ENCODE data around the gene TANGO6.
"Not testable (repeated sequence)": the region's sequence is repeated elsewhere in the genome, so short reads cannot be mapped to it uniquely, and the experiment has no call there.

Gene TANGO6

DNA sequence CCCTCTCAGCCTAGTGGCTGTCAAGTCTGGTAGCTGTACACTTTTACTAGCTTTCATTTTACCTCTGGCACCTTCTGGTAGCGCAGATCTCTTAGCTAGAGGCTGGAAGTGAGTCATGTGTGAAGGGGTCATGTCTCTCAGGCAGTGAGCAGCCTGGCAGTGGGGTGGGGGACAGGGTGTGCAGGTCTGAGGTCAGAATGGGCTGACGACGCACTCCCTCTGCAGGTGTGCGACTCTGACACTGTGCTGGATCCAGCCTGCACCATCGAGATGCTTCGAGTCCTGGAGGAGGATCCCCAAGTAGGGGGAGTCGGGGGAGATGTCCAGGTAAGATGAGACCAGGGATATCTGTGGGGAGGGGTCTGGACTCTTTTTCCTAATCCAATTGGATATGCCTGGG, 269.9 kb downstream of the TANGO6 start:
- CTCF ChIA-PET, result interaction anchor here (1.0 to 5.4 kb wide), 11 partner anchors 8 to 585 kb away, joined by 3 to 53 read pairs (median 4); partner anchors contain the start of gene HAS3
- H3K4me1 Mint-ChIP-seq, result peaks cover under 1% of the 10 kb centered on the region
- peaks cover 13% of the 10 kb centered on the region for H3K27me3 Mint-ChIP-seq
- DNase-seq, result no peak
- no peak overlapping the region for H3K27ac Mint-ChIP-seq
- no peaks in the 10 kb centered on the region for H3K9me3 Mint-ChIP-seq
- H3K36me3 Mint-ChIP-seq, result peaks cover 14% of the 10 kb centered on the region
- H3K4me3 Mint-ChIP-seq, result no peak overlapping the region

DNA sequence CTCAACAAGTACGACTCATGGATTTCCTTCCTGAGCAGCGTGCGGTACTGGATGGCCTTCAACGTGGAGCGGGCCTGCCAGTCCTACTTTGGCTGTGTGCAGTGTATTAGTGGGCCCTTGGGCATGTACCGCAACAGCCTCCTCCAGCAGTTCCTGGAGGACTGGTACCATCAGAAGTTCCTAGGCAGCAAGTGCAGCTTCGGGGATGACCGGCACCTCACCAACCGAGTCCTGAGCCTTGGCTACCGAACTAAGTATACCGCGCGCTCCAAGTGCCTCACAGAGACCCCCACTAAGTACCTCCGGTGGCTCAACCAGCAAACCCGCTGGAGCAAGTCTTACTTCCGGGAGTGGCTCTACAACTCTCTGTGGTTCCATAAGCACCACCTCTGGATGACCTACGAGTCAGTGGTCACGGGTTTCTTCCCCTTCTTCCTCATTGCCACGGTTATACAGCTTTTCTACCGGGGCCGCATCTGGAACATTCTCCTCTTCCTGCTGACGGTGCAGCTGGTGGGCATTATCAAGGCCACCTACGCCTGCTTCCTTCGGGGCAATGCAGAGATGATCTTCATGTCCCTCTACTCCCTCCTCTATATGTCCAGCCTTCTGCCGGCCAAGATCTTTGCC, 271.1 kb downstream of the TANGO6 start:
- Mint-ChIP-seq H3K4me3 (no peak overlapping the region), H3K27me3 (peaks cover under 1% of the 10 kb centered on the region), H3K27ac (no peak overlapping the region), H3K9me3 (no peaks in the 10 kb centered on the region), H3K36me3 (peaks cover 19% of the 10 kb centered on the region), H3K4me1 (no peaks in the 10 kb centered on the region)
- DNase-seq, result no peak
- CTCF ChIA-PET, result interaction anchor here (0.6 to 5.4 kb wide), 5 partner anchors 9 to 20 kb away, joined by 3 to 53 read pairs (median 3); partner anchors contain the start of gene HAS3

GRCh38 chr16:69114976-69115355, 271.6 kb downstream of the TANGO6 start:
- H3K4me1 Mint-ChIP-seq, result no peaks in the 10 kb centered on the region
- H3K36me3 Mint-ChIP-seq, result peaks cover 20% of the 10 kb centered on the region
- H3K4me3 Mint-ChIP-seq, result no peak overlapping the region
- no peak overlapping the region for H3K27ac Mint-ChIP-seq
- CTCF ChIA-PET, result interaction anchor here (1.3 to 5.4 kb wide), 2 partner anchors 10 to 524 kb away, joined by 4 to 53 read pairs; no protein-coding TSS in a partner anchor
- H3K27me3 Mint-ChIP-seq, result no peaks in the 10 kb centered on the region
- DNase-seq, result no peak
- no peaks in the 10 kb centered on the region for H3K9me3 Mint-ChIP-seq

DNA sequence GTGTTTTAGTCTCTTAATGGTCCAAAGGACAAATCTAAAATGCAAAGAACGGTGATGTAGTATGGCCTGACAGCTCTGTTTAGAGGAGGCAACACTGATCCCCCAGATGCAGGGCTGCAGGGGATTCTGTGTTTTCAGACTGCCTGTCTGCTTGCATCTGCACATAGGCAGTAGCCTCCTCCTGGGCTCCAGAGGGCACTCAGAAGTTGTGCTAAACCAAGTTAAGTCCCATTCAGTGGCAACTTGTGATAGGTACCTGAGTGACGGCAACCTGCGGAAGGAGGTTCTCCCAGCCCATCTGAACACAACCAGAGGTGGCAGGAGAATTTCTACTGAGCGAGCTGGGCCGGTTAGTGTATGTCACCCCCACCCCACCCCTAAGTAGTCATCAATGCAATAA, 272.0 kb downstream of the TANGO6 start:
- Mint-ChIP-seq H3K27me3 (no peaks in the 10 kb centered on the region), H3K27ac (peak overlapping the region; percentile 37), H3K4me3 (no peak overlapping the region), H3K9me3 (no peaks in the 10 kb centered on the region), H3K4me1 (no peaks in the 10 kb centered on the region), H3K36me3 (peaks cover 24% of the 10 kb centered on the region)
- no peak for DNase-seq
- CTCF ChIA-PET, result interaction anchor here (1.3 to 5.4 kb wide), 2 partner anchors 9 to 525 kb away, joined by 4 to 53 read pairs; no protein-coding TSS in a partner anchor

GRCh38 chr16:69115837-69116236, 272.5 kb downstream of the TANGO6 start:
- DNase-seq, result no peak
- peaks cover 24% of the 10 kb centered on the region for H3K36me3 Mint-ChIP-seq
- H3K4me3 Mint-ChIP-seq, result no peak overlapping the region
- CTCF ChIA-PET, result interaction anchor here (0.7 to 5.4 kb wide), 3 partner anchors 9 to 525 kb away, joined by 3 to 53 read pairs (median 4); no protein-coding TSS in a partner anchor
- H3K27ac Mint-ChIP-seq, result peak overlapping the region; percentile 37
- H3K4me1 Mint-ChIP-seq, result no peaks in the 10 kb centered on the region
- H3K27me3 Mint-ChIP-seq, result no peaks in the 10 kb centered on the region
- no peaks in the 10 kb centered on the region for H3K9me3 Mint-ChIP-seq

- DNase-seq, result no peak
- CTCF ChIA-PET, result interaction anchor here (0.7 to 5.4 kb wide), 3 partner anchors 8 to 526 kb away, joined by 3 to 53 read pairs (median 4); no protein-coding TSS in a partner anchor
- Mint-ChIP-seq H3K9me3 (no peaks in the 10 kb centered on the region), H3K4me3 (no peak overlapping the region), H3K27me3 (no peaks in the 10 kb centered on the region), H3K36me3 (peaks cover 28% of the 10 kb centered on the region), H3K27ac (no peak overlapping the region), H3K4me1 (no peaks in the 10 kb centered on the region)
These were observed 273.0 kb downstream of the TANGO6 start for GRCh38 chr16:69116256-69116875.

DNA sequence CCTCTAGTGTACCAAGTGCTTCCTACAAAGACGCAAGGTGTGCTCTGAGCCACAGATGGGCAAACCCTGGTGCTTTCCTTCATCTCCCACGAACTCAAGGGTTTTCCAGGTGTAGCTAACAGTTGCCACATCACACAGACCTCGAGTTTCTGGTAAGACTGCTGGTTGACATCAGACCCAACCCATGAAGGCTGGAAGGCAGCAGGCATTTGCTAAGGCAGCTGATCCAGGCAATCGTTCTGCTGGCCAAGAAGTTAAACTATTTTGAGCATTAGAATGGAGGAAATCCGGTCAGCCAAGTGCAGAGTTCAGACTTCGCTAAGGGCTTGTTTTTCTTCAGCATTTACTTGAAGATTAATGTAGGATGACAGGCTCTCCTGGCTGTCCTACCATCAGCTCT, 273.6 kb downstream of the TANGO6 start:
- Mint-ChIP-seq H3K36me3 (peaks cover 30% of the 10 kb centered on the region), H3K27ac (no peak overlapping the region), H3K4me3 (no peak overlapping the region), H3K4me1 (no peaks in the 10 kb centered on the region), H3K9me3 (no peaks in the 10 kb centered on the region), H3K27me3 (no peaks in the 10 kb centered on the region)
- CTCF ChIA-PET, result no interaction called here
- no peak for DNase-seq

- H3K36me3 Mint-ChIP-seq, result peaks cover 32% of the 10 kb centered on the region
- H3K4me1 Mint-ChIP-seq, result no peaks in the 10 kb centered on the region
- no peaks in the 10 kb centered on the region for H3K27me3 Mint-ChIP-seq
- no peaks in the 10 kb centered on the region for H3K9me3 Mint-ChIP-seq
- CTCF ChIA-PET, result interaction anchor here (1.4 kb wide), 1 partner anchor 13 kb away, joined by 3 read pairs; the partner anchor contains the start of gene HAS3
- no peak overlapping the region for H3K4me3 Mint-ChIP-seq
- no peak for DNase-seq
- H3K27ac Mint-ChIP-seq, result no peak overlapping the region
These were observed 275.1 kb downstream of the TANGO6 start for GRCh38 chr16:69118468-69118867.

GRCh38 chr16:69118994-69119393, 275.7 kb downstream of the TANGO6 start:
- H3K27me3 Mint-ChIP-seq, result no peaks in the 10 kb centered on the region
- no peak overlapping the region for H3K4me3 Mint-ChIP-seq
- no peak for DNase-seq
- H3K9me3 Mint-ChIP-seq, result no peaks in the 10 kb centered on the region
- peaks cover 2% of the 10 kb centered on the region for H3K4me1 Mint-ChIP-seq
- peaks cover 33% of the 10 kb centered on the region for H3K36me3 Mint-ChIP-seq
- no peak overlapping the region for H3K27ac Mint-ChIP-seq
- CTCF ChIA-PET, result interaction anchor here (1.4 kb wide), 1 partner anchor 13 kb away, joined by 3 read pairs; the partner anchor contains the start of gene HAS3

- Mint-ChIP-seq H3K9me3 (no peaks in the 10 kb centered on the region), H3K27ac (no peak overlapping the region)
- CTCF ChIA-PET, result interaction anchor here (1.4 kb wide), 1 partner anchor 14 kb away, joined by 3 read pairs; the partner anchor contains the start of gene HAS3
These were observed 276.2 kb downstream of the TANGO6 start for GRCh38 chr16:69119536-69119935.

DNA sequence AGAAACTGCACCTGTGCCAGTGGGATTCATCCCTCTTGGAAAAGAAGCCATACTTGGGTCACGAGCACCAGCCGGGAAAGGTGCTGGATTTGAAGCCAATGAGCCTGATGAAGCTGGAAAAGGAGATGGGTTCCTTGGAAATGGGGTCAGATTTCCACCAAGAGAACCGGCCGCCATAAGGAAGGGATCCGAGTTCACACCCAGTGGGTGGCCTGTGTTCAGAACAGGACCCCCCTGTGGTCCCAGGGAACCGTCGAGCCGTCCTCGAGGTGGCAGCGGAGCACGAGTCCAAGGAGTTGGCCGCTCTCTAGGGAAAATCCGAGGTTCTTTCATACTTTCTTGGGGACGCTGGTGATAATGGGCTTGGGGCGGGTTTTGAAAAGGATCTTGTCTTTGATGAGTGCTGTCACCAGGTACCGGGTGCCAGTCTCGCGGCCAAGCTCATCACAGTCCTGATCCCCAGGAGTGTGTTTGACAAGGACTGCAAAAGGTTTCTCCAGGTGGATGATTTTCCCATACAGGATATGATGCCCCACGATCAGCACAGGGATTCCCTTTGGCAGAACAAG, 276.8 kb downstream of the TANGO6 start:
- DNase-seq, result no peak
- CTCF ChIA-PET, result no interaction called here
- Mint-ChIP-seq H3K36me3 (peaks cover 31% of the 10 kb centered on the region), H3K9me3 (no peaks in the 10 kb centered on the region), H3K4me3 (no peak overlapping the region), H3K27ac (no peak overlapping the region), H3K4me1 (peaks cover 4% of the 10 kb centered on the region), H3K27me3 (no peaks in the 10 kb centered on the region)

More at GRCh38 chr16:69119536-69119935, 276.2 kb downstream of the TANGO6 start:
- peaks cover 35% of the 10 kb centered on the region for H3K36me3 Mint-ChIP-seq
- no peaks in the 10 kb centered on the region for H3K27me3 Mint-ChIP-seq
- H3K4me1 Mint-ChIP-seq, result peaks cover 4% of the 10 kb centered on the region
- DNase-seq, result no peak
- no peak overlapping the region for H3K4me3 Mint-ChIP-seq

DNA sequence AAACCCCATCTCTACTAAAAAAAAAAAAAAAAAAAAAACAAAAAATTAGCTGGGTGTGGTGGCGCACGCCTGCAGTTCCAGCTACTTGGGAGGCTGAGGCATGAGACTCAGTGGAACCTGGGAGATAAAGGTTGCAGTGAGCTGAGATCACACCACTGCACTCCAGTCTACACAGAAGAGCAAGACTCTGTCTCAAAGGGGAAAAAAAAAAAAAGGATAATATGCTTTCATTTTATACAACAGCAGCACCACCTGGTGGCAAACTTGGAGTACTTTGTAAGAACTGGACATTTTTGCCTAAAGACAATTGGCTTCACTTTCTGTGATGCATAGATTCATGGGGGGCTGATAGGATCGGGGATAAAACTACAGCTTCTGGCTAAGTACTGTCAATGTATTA, 280.6 kb downstream of the TANGO6 start:
- DNase-seq, result peak; percentile 77
- Mint-ChIP-seq H3K9me3 (no peaks in the 10 kb centered on the region), H3K4me1 (peaks cover 19% of the 10 kb centered on the region), H3K27me3 (no peaks in the 10 kb centered on the region), H3K4me3 (no peak overlapping the region), H3K27ac (no peak overlapping the region), H3K36me3 (peaks cover 30% of the 10 kb centered on the region)
- CTCF ChIA-PET, result interaction anchor here (0.6 to 7.2 kb wide), 25 partner anchors 9 to 814 kb away, joined by 3 to 53 read pairs (median 4); partner anchors contain the start of genes HAS3 and SMPD3

DNA sequence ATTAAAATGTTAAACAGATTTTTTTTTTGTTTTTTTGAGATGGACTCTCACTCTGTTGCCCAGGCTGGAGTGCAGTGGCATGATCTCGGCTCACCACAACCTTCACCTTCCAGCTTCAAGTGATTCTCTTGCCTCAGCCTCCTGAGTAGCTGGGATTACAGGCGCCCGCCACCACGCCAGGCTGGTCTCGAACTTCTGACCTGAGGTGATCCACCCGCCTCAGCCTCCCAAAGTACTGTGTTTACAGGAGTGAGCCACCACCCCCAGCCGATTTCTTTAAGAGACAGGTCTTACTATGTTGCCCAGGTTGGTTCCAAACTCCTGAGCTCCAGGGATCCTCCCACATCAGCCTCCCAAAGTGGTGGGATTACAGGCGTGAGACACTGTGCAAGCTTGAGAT, 281.1 kb downstream of the TANGO6 start:
- H3K9me3 Mint-ChIP-seq, H3K27me3 Mint-ChIP-seq, DNase-seq, H3K27ac Mint-ChIP-seq, H3K4me3 Mint-ChIP-seq: not testable (repeated sequence)
- CTCF ChIA-PET, result interaction anchor here (0.6 to 7.2 kb wide), 20 partner anchors 9 to 814 kb away, joined by 3 to 53 read pairs (median 4); partner anchors contain the start of gene HAS3
- peaks cover 26% of the 10 kb centered on the region for H3K36me3 Mint-ChIP-seq
- peaks cover 20% of the 10 kb centered on the region for H3K4me1 Mint-ChIP-seq

DNA sequence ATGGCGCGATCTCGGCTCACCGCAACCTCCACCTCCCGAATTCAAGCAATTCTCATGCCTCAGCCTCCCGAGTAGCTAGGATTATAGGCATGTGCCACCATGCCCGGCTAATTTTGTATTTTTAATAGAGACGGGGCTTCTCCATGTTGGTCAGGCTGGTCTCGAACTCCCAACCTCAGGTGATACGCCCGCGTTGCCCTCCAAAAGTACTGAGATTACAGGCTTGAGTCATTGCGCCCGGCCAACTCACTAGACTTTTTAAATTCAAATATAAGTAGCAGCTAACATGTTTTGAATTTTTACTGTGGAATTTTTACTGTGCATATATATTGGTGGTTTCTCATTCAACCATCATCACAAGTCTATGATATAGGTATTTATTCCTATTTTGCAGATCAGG, 281.6 kb downstream of the TANGO6 start:
- peaks cover 25% of the 10 kb centered on the region for H3K4me1 Mint-ChIP-seq
- not testable (repeated sequence) for H3K4me3 Mint-ChIP-seq, DNase-seq, H3K9me3 Mint-ChIP-seq, H3K27ac Mint-ChIP-seq, H3K27me3 Mint-ChIP-seq
- H3K36me3 Mint-ChIP-seq, result peaks cover 28% of the 10 kb centered on the region
- CTCF ChIA-PET, result interaction anchor here (1.5 to 7.2 kb wide), 8 partner anchors 11 to 596 kb away, joined by 3 to 53 read pairs (median 14); partner anchors contain the start of gene HAS3

Measured in activated naive CD4-positive, alpha-beta T cell treated with anti-CD3 and anti-CD28 coated beads, Interleukin-2, amount 10 ng/mL, durations not matched to agents 7 days and 5 days (primary cell).